Stimulated activated CD8-positive, alpha-beta memory T cell treated with anti-CD3 and anti-CD28 coated beads, Interleukin-2, amount 100 ng/mL, for 1 hour (primary cell): ENCODE data around the gene RAP1GAP2.

Experiments used
- DNase-seq, 2 donors: peaks; one replicate each; pipeline ENCODE4 v3.0.0-alpha.2; 2020; ENCODE audit warnings: low read depth in 2 of 2

Gene RAP1GAP2

GRCh38 chr17:2946144-2946543 lies 149.9 kb downstream of the RAP1GAP2 start:
- no peak for DNase-seq

- no peak for DNase-seq
These were observed 151.3 kb downstream of the RAP1GAP2 start for GRCh38 chr17:2947588-2947950.

GRCh38 chr17:2947996-2948550 lies 151.8 kb downstream of the RAP1GAP2 start:
- no peak for DNase-seq

- no peak for DNase-seq
These were observed 152.7 kb downstream of the RAP1GAP2 start for GRCh38 chr17:2948721-2949468.

GRCh38 chr17:2949469-2950044 lies 153.3 kb downstream of the RAP1GAP2 start:
- no peak for DNase-seq

GRCh38 chr17:2950846-2951245 lies 154.6 kb downstream of the RAP1GAP2 start:
- no peak for DNase-seq

- DNase-seq: no peak
These were observed 156.1 kb downstream of the RAP1GAP2 start for GRCh38 chr17:2952174-2952845.

- no peak for DNase-seq
These were observed 158.7 kb downstream of the RAP1GAP2 start for GRCh38 chr17:2954898-2955445.

GRCh38 chr17:2955931-2956582 lies 159.8 kb downstream of the RAP1GAP2 start:
- no peak for DNase-seq

- DNase-seq: no peak
These were observed 161.5 kb downstream of the RAP1GAP2 start for GRCh38 chr17:2957631-2958286.

- DNase-seq: no peak
These were observed 162.5 kb downstream of the RAP1GAP2 start for GRCh38 chr17:2958706-2959222.

- no peak for DNase-seq
These were observed 163.3 kb downstream of the RAP1GAP2 start for GRCh38 chr17:2959371-2960130.

GRCh38 chr17:2961446-2961845 lies 165.2 kb downstream of the RAP1GAP2 start:
- DNase-seq: no peak

- DNase-seq: no peak
These were observed 166.0 kb downstream of the RAP1GAP2 start for GRCh38 chr17:2962236-2962635.

- DNase-seq: no peak
These were observed 166.5 kb downstream of the RAP1GAP2 start for GRCh38 chr17:2962729-2963128.

GRCh38 chr17:2963332-2964027 lies 167.2 kb downstream of the RAP1GAP2 start:
- DNase-seq: no peak

- DNase-seq: no peak
These were observed 167.8 kb downstream of the RAP1GAP2 start for GRCh38 chr17:2964028-2964356.

- no peak for DNase-seq
These were observed 168.1 kb downstream of the RAP1GAP2 start for GRCh38 chr17:2964370-2964769.

- no peak for DNase-seq
These were observed 168.6 kb downstream of the RAP1GAP2 start for GRCh38 chr17:2964831-2965230.
